Measurements from ENCODE around the gene SCAPER. TPM values are rescaled to one million over a fixed set of nuclear protein-coding genes. Genes with fewer than 3 reads are reported as not detected.
"Not testable (repeated sequence)": the region's sequence is repeated elsewhere in the genome, so short reads cannot be mapped to it uniquely, and the experiment has no call there.

The SCAPER gene
- total and polyA plus RNA-seq, 2 donors = 15.7 to 15.9 TPM

DNA sequence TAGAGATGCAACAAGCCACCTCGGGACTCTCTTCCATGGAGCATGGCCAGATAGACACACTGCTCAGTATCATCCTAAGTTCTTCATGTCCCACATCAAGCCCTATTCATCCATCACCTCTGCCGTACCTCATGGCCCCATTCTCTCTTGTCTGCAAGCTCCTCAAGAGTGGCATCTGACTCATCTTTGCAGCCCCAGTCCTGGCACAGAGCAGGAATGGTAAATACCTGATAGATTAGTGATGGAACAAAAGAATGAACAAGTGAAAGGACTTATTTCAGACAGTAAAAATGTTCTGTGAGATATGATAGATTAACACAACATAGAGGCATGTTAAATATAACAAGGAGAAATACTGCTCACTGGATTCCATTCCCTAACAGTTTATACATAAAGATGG lies 392.2 kb downstream of the SCAPER start:
- Histone ChIP-seq H3K36me3 (ENCODE audit: control insufficient read depth in 2 of 2, insufficient read depth in 2 of 2, low read length in 1 of 2) (no peaks in the 10 kb centered on the region), H3K4me1 (ENCODE audit: control insufficient read depth in 2 of 2, insufficient read depth in 2 of 2, low read length in 2 of 2) (no peaks in the 10 kb centered on the region), H3K9me3 (ENCODE audit: control insufficient read depth in 2 of 2, insufficient read depth in 1 of 2, low read length in 1 of 2) (no peaks in the 10 kb centered on the region), H3K27ac (ENCODE audit: low read depth in 1 of 2, low read length in 1 of 2) (no peak overlapping the region), H3K27me3 (ENCODE audit: control insufficient read depth in 2 of 2, insufficient read depth in 1 of 2, low read length in 1 of 2) (no peaks in the 10 kb centered on the region), H3K4me3 (ENCODE audit: low read length in 2 of 2) (no peak overlapping the region)
- no peak for DNase-seq (ENCODE audit: low read depth in 6 of 9, low spot score in 9 of 9)
- WGBS = over 99% methylated on average over 2 of the region's 2 CpGs

DNA sequence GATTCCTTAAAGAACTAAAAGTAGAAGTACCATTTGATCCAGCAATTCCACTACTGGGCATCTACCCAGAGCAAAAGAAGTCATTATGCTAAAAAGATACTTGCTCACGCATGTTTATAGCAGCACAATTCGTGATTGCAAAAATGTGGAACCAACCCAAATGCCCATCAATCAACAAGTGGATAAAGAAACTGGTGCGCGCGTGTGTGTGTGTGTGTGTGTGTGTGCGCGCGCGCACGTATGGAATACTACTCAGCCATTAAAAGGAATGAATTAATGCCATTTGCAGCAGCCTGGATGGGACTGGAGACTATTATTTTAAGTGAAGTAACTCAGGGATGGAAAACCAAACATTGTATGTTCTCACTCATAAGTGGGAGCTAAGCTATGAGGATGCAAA lies 394.5 kb downstream of the SCAPER start:
- not testable (repeated sequence) for H3K36me3 ChIP-seq (ENCODE audit: control insufficient read depth in 2 of 2, insufficient read depth in 2 of 2, low read length in 1 of 2); H3K9me3 ChIP-seq (ENCODE audit: control insufficient read depth in 2 of 2, insufficient read depth in 1 of 2, low read length in 1 of 2); H3K27me3 ChIP-seq (ENCODE audit: control insufficient read depth in 2 of 2, insufficient read depth in 1 of 2, low read length in 1 of 2); H3K4me3 ChIP-seq (ENCODE audit: low read length in 2 of 2); DNase-seq (ENCODE audit: low read depth in 6 of 9, low spot score in 9 of 9); H3K27ac ChIP-seq (ENCODE audit: low read depth in 1 of 2, low read length in 1 of 2); H3K4me1 ChIP-seq (ENCODE audit: control insufficient read depth in 2 of 2, insufficient read depth in 2 of 2, low read length in 2 of 2)
- 96% methylated on average over 10 of the region's 10 CpGs for WGBS

DNA sequence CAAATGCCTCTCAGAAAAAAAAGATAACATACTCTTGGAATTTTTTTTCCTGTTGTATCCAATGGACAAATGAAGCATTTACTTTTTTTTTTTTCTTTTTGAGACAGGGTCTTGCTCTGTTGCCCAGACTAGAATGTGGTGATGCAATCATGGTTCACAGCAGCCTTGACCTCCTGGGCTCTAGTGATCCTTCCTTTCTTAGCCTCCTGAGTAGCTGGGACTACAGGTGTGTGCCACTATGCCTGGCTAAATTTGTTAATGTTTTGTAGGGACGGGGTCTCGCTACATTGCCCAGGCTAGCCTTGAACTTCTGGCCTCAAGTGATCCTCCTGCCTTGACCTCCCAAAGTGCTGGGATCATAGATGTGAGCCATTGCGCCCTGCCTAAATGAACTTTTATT lies 401.3 kb downstream of the SCAPER start:
- peaks cover 0 to 8% of the 10 kb centered on the region in 2 donors for H3K36me3 ChIP-seq (ENCODE audit: control insufficient read depth in 2 of 2, insufficient read depth in 2 of 2, low read length in 1 of 2)
- no peaks in the 10 kb centered on the region for H3K4me1 ChIP-seq (ENCODE audit: control insufficient read depth in 2 of 2, insufficient read depth in 2 of 2, low read length in 2 of 2)
- H3K9me3 ChIP-seq (ENCODE audit: control insufficient read depth in 2 of 2, insufficient read depth in 1 of 2, low read length in 1 of 2) = no peaks in the 10 kb centered on the region
- H3K4me3 ChIP-seq (ENCODE audit: low read length in 2 of 2) = no peak overlapping the region
- DNase-seq (ENCODE audit: low read depth in 6 of 9, low spot score in 9 of 9) = no peak
- 97% methylated on average over 3 of the region's 3 CpGs for WGBS
- no peaks in the 10 kb centered on the region for H3K27me3 ChIP-seq (ENCODE audit: control insufficient read depth in 2 of 2, insufficient read depth in 1 of 2, low read length in 1 of 2)
- no peak overlapping the region for H3K27ac ChIP-seq (ENCODE audit: low read depth in 1 of 2, low read length in 1 of 2)

- Histone ChIP-seq H3K27ac (ENCODE audit: low read depth in 1 of 2, low read length in 1 of 2) (no peak overlapping the region), H3K9me3 (ENCODE audit: control insufficient read depth in 2 of 2, insufficient read depth in 1 of 2, low read length in 1 of 2) (no peaks in the 10 kb centered on the region), H3K36me3 (ENCODE audit: control insufficient read depth in 2 of 2, insufficient read depth in 2 of 2, low read length in 1 of 2) (peaks cover 0 to 8% of the 10 kb centered on the region in 2 donors), H3K4me1 (ENCODE audit: control insufficient read depth in 2 of 2, insufficient read depth in 2 of 2, low read length in 2 of 2) (no peaks in the 10 kb centered on the region), H3K4me3 (ENCODE audit: low read length in 2 of 2) (no peak overlapping the region), H3K27me3 (ENCODE audit: control insufficient read depth in 2 of 2, insufficient read depth in 1 of 2, low read length in 1 of 2) (no peaks in the 10 kb centered on the region)
- no peak for DNase-seq (ENCODE audit: low read depth in 6 of 9, low spot score in 9 of 9)
Measured at GRCh38 chr15:76503121-76503520, 402.0 kb downstream of the SCAPER start.

DNA sequence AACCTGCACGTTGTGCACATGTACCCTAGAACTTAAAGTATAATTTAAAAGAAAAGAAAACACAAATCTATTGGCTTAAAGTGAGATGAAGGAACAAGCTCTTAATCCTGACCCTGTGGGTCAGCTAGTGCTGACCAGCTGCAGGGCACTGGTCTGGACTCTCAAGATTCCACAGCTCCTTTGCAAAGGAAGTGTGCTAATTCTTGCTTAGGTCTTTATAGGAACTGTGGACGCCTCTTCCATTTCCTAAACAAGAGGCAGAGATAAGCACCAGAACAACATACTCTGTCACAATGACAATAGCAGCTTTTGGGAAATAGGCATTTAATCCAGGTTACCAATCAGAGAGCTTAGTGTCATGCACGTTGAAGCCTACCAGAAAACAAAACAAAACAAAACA lies 402.5 kb downstream of the SCAPER start:
- Histone ChIP-seq H3K27me3 (ENCODE audit: control insufficient read depth in 2 of 2, insufficient read depth in 1 of 2, low read length in 1 of 2) (no peaks in the 10 kb centered on the region), H3K27ac (ENCODE audit: low read depth in 1 of 2, low read length in 1 of 2) (no peak overlapping the region), H3K4me1 (ENCODE audit: control insufficient read depth in 2 of 2, insufficient read depth in 2 of 2, low read length in 2 of 2) (no peaks in the 10 kb centered on the region), H3K36me3 (ENCODE audit: control insufficient read depth in 2 of 2, insufficient read depth in 2 of 2, low read length in 1 of 2) (peaks cover 0 to 8% of the 10 kb centered on the region in 2 donors), H3K4me3 (ENCODE audit: low read length in 2 of 2) (no peak overlapping the region), H3K9me3 (ENCODE audit: control insufficient read depth in 2 of 2, insufficient read depth in 1 of 2, low read length in 1 of 2) (no peaks in the 10 kb centered on the region)
- no peak for DNase-seq (ENCODE audit: low read depth in 6 of 9, low spot score in 9 of 9)
- WGBS = 96% methylated on average over 3 of the region's 3 CpGs

GRCh38 chr15:76502185-76502584 lies 403.0 kb downstream of the SCAPER start:
- DNase-seq (ENCODE audit: low read depth in 6 of 9, low spot score in 9 of 9); H3K9me3 ChIP-seq (ENCODE audit: control insufficient read depth in 2 of 2, insufficient read depth in 1 of 2, low read length in 1 of 2); H3K27me3 ChIP-seq (ENCODE audit: control insufficient read depth in 2 of 2, insufficient read depth in 1 of 2, low read length in 1 of 2); H3K36me3 ChIP-seq (ENCODE audit: control insufficient read depth in 2 of 2, insufficient read depth in 2 of 2, low read length in 1 of 2); H3K27ac ChIP-seq (ENCODE audit: low read depth in 1 of 2, low read length in 1 of 2); H3K4me1 ChIP-seq (ENCODE audit: control insufficient read depth in 2 of 2, insufficient read depth in 2 of 2, low read length in 2 of 2); H3K4me3 ChIP-seq (ENCODE audit: low read length in 2 of 2): not testable (repeated sequence)
- 98% methylated on average over 6 of the region's 6 CpGs for WGBS

GRCh38 chr15:76501726-76502125 lies 403.4 kb downstream of the SCAPER start:
- H3K4me3 ChIP-seq (ENCODE audit: low read length in 2 of 2) = no peak overlapping the region
- no peaks in the 10 kb centered on the region for H3K27me3 ChIP-seq (ENCODE audit: control insufficient read depth in 2 of 2, insufficient read depth in 1 of 2, low read length in 1 of 2)
- DNase-seq (ENCODE audit: low read depth in 6 of 9, low spot score in 9 of 9) = no peak
- peaks cover 0 to 8% of the 10 kb centered on the region in 2 donors for H3K36me3 ChIP-seq (ENCODE audit: control insufficient read depth in 2 of 2, insufficient read depth in 2 of 2, low read length in 1 of 2)
- no peak overlapping the region for H3K27ac ChIP-seq (ENCODE audit: low read depth in 1 of 2, low read length in 1 of 2)
- no peaks in the 10 kb centered on the region for H3K4me1 ChIP-seq (ENCODE audit: control insufficient read depth in 2 of 2, insufficient read depth in 2 of 2, low read length in 2 of 2)
- H3K9me3 ChIP-seq (ENCODE audit: control insufficient read depth in 2 of 2, insufficient read depth in 1 of 2, low read length in 1 of 2) = no peaks in the 10 kb centered on the region
- 100% methylated on average over 1 of the region's 1 CpG for WGBS

DNA sequence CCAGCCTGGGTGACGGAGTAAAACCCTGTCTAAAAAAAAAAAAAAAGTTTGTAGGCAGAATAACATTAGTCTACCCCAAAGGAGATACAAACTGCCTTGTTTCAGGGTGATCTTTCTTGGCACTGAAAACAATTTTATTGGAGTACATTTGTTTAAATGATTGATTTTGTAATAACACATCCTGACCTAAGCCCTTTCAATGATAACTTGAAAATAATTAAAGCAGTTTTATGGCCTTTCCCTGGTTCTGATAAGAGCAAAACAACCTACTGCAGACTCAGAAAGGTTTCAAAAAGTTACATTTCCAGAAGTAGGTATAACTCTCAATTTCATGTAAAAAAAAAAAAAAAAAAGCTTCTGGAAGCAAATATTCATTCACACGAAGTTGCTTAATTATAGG lies 404.1 kb downstream of the SCAPER start:
- Histone ChIP-seq H3K4me1 (ENCODE audit: control insufficient read depth in 2 of 2, insufficient read depth in 2 of 2, low read length in 2 of 2) (no peaks in the 10 kb centered on the region), H3K4me3 (ENCODE audit: low read length in 2 of 2) (no peak overlapping the region), H3K27ac (ENCODE audit: low read depth in 1 of 2, low read length in 1 of 2) (no peak overlapping the region), H3K27me3 (ENCODE audit: control insufficient read depth in 2 of 2, insufficient read depth in 1 of 2, low read length in 1 of 2) (no peaks in the 10 kb centered on the region), H3K36me3 (ENCODE audit: control insufficient read depth in 2 of 2, insufficient read depth in 2 of 2, low read length in 1 of 2) (peaks cover 0 to 8% of the 10 kb centered on the region in 2 donors), H3K9me3 (ENCODE audit: control insufficient read depth in 2 of 2, insufficient read depth in 1 of 2, low read length in 1 of 2) (no peaks in the 10 kb centered on the region)
- no peak for DNase-seq (ENCODE audit: low read depth in 6 of 9, low spot score in 9 of 9)
- 98% methylated on average over 2 of the region's 2 CpGs for WGBS

- Histone ChIP-seq H3K4me3 (ENCODE audit: low read length in 2 of 2) (no peak overlapping the region), H3K36me3 (ENCODE audit: control insufficient read depth in 2 of 2, insufficient read depth in 2 of 2, low read length in 1 of 2) (no peaks in the 10 kb centered on the region), H3K27me3 (ENCODE audit: control insufficient read depth in 2 of 2, insufficient read depth in 1 of 2, low read length in 1 of 2) (no peaks in the 10 kb centered on the region), H3K4me1 (ENCODE audit: control insufficient read depth in 2 of 2, insufficient read depth in 2 of 2, low read length in 2 of 2) (no peaks in the 10 kb centered on the region), H3K9me3 (ENCODE audit: control insufficient read depth in 2 of 2, insufficient read depth in 1 of 2, low read length in 1 of 2) (no peaks in the 10 kb centered on the region), H3K27ac (ENCODE audit: low read depth in 1 of 2, low read length in 1 of 2) (no peak overlapping the region)
- no peak for DNase-seq (ENCODE audit: low read depth in 6 of 9, low spot score in 9 of 9)
- 95% methylated on average over 4 of the region's 4 CpGs for WGBS
Measured at GRCh38 chr15:76495487-76495886, 409.7 kb downstream of the SCAPER start.

DNA sequence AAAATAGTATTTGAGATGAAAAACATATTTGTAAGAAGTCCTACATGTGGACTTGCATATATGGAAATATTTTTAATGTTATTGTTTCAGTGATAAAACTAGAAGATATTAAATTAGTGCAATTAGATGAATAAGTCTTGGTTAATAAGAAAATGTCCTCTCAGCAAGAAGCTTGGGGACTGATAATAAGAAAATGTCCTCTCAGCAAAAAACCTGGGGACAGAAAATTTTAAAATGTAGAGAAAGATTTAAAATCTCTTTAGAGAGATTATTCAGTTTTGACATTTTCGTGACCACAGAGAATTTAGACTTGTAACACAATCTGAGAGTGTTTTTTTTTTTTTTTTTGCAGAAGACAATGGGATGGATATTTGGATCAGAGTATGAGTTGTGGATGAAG lies 412.6 kb downstream of the SCAPER start:
- Histone ChIP-seq H3K27ac (ENCODE audit: low read depth in 1 of 2, low read length in 1 of 2) (no peak overlapping the region), H3K4me1 (ENCODE audit: control insufficient read depth in 2 of 2, insufficient read depth in 2 of 2, low read length in 2 of 2) (no peaks in the 10 kb centered on the region), H3K9me3 (ENCODE audit: control insufficient read depth in 2 of 2, insufficient read depth in 1 of 2, low read length in 1 of 2) (no peaks in the 10 kb centered on the region), H3K4me3 (ENCODE audit: low read length in 2 of 2) (no peak overlapping the region), H3K36me3 (ENCODE audit: control insufficient read depth in 2 of 2, insufficient read depth in 2 of 2, low read length in 1 of 2) (no peaks in the 10 kb centered on the region), H3K27me3 (ENCODE audit: control insufficient read depth in 2 of 2, insufficient read depth in 1 of 2, low read length in 1 of 2) (no peaks in the 10 kb centered on the region)
- 93% methylated on average over 1 of the region's 1 CpG for WGBS
- DNase-seq (ENCODE audit: low read depth in 6 of 9, low spot score in 9 of 9) = no peak

Data from thymus (tissue), 11 donors.